ENCODE measurements around the gene HSPBP1. TPM values are rescaled to one million over a fixed set of nuclear protein-coding genes. Genes with fewer than 3 reads are reported as not detected.
A peak's percentile ranks its signal among the peaks of the same experiment; 100 is the strongest.

The HSPBP1 gene
- total and polyA plus RNA-seq, 4 donors = 19.3 to 62.2 (median 51.7) TPM

DNA sequence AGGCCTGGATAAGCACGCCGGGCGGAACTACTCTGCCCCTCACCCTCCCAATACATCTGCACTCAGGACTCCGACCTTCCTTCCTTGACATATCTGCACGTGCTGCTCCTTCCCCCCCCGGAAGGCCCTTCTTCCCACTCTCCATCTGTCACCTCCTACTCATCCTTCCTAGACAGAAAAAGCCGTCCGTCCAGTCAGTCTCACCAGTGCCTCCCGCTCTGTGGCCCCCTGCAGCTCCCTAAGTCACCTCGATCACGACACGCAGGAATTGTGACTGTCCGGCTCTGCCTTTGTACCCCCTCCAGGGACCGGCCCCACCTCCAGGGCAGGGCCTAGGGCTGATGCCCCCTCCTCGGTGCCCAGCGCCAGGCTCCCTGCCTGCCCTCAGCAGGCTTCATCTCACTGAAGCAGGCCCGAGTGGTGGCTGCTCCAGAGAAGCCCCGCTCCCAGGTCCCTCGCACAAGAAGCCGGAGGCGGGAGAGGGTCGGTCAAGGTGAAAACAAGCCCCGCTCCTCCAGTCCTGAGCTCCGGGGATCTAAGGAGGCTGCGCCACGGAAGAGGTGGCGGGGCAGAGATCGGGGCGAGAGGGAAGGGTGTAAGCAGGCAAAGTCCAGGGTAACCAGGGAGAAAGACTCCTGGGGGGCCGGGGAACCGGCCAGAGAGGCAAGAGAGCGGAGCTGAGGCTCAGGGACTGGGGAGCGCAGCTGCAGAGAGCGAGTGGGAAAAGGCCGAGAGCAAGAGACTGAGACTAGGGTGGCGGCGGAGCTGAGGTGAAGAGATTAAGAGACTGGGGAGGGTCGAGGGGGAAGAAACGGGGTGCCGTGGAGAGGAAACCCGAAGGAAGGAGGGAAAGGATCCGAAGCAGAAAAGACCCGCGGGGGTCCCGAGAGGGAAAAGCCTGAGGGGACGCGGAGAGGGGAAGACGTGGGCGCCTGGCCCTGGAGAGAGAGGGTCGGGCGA is 22.2 kb downstream of the HSPBP1 start:
- TF ChIP-seq, protein P1, sequence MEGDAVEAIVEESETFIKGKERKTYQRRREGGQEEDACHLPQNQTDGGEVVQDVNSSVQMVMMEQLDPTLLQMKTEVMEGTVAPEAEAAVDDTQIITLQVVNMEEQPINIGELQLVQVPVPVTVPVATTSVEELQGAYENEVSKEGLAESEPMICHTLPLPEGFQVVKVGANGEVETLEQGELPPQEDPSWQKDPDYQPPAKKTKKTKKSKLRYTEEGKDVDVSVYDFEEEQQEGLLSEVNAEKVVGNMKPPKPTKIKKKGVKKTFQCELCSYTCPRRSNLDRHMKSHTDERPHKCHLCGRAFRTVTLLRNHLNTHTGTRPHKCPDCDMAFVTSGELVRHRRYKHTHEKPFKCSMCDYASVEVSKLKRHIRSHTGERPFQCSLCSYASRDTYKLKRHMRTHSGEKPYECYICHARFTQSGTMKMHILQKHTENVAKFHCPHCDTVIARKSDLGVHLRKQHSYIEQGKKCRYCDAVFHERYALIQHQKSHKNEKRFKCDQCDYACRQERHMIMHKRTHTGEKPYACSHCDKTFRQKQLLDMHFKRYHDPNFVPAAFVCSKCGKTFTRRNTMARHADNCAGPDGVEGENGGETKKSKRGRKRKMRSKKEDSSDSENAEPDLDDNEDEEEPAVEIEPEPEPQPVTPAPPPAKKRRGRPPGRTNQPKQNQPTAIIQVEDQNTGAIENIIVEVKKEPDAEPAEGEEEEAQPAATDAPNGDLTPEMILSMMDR (IDR thresholded peaks at IDR 0.05; ENCODE audit: control extremely low read depth, extremely low read depth) = no peak
- Histone ChIP-seq H3K9ac (ENCODE audit: insufficient read depth in 1 of 2, low read length in 2 of 2) (peak overlapping the region; percentile 37 to 53), H3K4me3 (peak overlapping the region; percentile 96), H3K27me3 (ENCODE audit: control insufficient read depth in 3 of 3, insufficient read depth in 3 of 3, low read length in 2 of 3) (no peaks in the 10 kb centered on the region), H3K9me3 (ENCODE audit: control insufficient read depth in 4 of 4, insufficient read depth in 3 of 4, low read length in 3 of 4) (no peaks in the 10 kb centered on the region), H3K4me1 (ENCODE audit: control insufficient read depth in 5 of 5, insufficient read depth in 5 of 5, low read length in 5 of 5) (peaks cover 9 to 39% (median 15%) of the 10 kb centered on the region in 5 donors), H3K36me3 (ENCODE audit: control insufficient read depth in 4 of 4, insufficient read depth in 4 of 4, low read length in 4 of 4) (peaks cover 0 to 6% (median 1%) of the 10 kb centered on the region in 4 donors), H3K27ac (ENCODE audit: low read depth in 1 of 2, low read length in 1 of 2) (peak overlapping the region; percentile 17 to 86)
- no peak for ATAC-seq (ENCODE audit: insufficient read depth, low FRiP score)
- WGBS, 2 donors = 1 to 2% methylated on average over 47 to 51 of the region's 51 CpGs
- DNase-seq = no peak

DNA sequence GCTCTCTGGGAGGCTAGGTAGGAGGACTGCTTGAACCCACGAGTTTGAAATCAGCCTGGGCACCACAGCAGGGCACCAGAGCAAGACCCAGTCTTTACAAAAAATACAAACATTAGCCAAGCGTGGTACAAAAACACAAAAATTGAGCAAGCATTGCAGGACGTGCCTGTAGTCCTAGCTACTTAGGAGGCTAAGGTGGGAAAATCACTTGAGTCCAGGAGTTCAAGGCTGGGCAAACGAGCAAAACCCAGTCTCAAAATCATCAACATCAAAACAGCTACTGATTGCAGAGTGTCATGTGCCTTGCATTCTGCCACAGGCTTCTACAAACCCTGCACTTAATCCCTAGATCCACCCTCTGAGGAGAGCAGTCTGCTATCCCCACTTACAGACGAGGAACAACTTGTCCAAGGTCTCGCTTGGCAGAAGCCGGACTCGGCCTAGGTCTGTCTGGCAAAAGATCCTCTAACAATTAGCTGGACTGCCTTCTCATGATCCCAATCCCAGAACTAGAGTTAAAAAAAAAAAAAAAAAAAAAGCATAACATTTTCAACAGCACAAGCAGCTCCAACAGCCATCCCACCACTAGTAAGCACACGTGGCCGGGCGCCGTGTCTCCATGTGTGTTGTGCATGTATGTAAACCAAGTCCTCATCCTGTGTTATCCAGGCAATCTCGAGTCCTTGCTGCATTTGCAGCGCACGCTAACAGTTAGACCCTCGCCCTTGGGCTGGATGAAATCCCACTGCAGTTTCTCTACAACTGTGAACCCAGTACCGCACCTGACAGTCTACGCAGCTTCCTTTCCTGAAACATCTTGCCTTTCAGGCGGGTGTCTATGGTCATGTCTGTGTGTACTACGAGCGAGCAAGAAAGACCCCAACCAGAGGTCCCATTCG is 23.1 kb downstream of the HSPBP1 start:
- H3K4me1 ChIP-seq (ENCODE audit: control insufficient read depth in 5 of 5, insufficient read depth in 5 of 5, low read length in 5 of 5) = peaks cover 9 to 39% (median 15%) of the 10 kb centered on the region in 5 donors
- no peak for ATAC-seq (ENCODE audit: insufficient read depth, low FRiP score)
- WGBS, 2 donors = 34 to 43% methylated on average over 22 of the region's 22 CpGs

DNA sequence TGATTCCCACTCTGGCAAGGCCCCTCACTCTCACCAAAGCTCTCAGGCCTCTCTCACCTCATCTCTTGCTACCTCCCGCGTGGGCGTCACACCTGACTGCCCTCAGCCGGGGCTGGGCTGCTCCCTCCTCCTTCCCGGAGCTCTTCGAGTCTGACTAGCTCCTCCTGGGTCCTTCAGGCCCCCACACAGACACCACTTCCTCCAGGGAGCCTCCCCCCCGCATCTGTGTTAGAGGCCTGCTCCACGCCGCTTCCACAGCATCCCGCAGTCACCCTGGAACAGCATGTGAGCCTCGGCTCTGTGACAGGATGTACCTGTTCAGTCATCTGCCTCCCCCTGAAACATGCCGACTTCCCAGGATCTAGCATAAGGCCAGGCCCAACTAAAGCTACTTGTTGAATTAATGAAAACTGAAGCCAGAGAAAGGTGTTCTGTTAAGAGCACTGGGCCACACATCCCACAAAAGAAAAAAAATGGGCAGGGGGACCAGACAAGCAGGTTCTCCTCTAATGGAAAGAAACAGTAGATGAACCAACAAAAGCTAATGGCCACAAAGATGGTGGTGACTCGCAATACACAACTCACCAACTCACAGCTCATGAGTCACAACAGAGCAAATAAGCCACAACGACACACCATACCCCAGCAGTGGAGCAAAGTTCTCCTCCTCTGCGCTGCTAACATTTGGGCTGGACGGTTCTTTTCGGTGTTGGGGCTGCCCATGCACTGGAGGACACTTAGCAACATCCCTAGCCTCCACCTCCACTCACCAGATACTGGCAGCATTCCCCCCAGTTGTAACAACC is 24.1 kb downstream of the HSPBP1 start:
- 35 to 49% methylated on average over 17 of the region's 17 CpGs for WGBS, 2 donors
- no peaks in the 10 kb centered on the region for H3K9me3 ChIP-seq (ENCODE audit: control insufficient read depth in 4 of 4, insufficient read depth in 3 of 4, low read length in 3 of 4)
- H3K4me3 ChIP-seq = no peak overlapping the region
- H3K27me3 ChIP-seq (ENCODE audit: control insufficient read depth in 3 of 3, insufficient read depth in 3 of 3, low read length in 2 of 3) = no peaks in the 10 kb centered on the region
- ATAC-seq (ENCODE audit: insufficient read depth, low FRiP score) (no peak), DNase-seq (no peak)
- H3K36me3 ChIP-seq (ENCODE audit: control insufficient read depth in 4 of 4, insufficient read depth in 4 of 4, low read length in 4 of 4) = peaks cover 0 to 11% (median 3%) of the 10 kb centered on the region in 4 donors
- TF ChIP-seq, protein P1 (IDR thresholded peaks at IDR 0.05; ENCODE audit: control extremely low read depth, extremely low read depth) = no peak
- no peak overlapping the region for H3K9ac ChIP-seq (ENCODE audit: insufficient read depth in 1 of 2, low read length in 2 of 2)
- peak overlapping the region in 1 of 2 donors; percentile 51 for H3K27ac ChIP-seq (ENCODE audit: low read depth in 1 of 2, low read length in 1 of 2)
- H3K4me1 ChIP-seq (ENCODE audit: control insufficient read depth in 5 of 5, insufficient read depth in 5 of 5, low read length in 5 of 5) = peaks cover 9 to 39% (median 15%) of the 10 kb centered on the region in 5 donors

More for the DNA sequence above, 23.1 kb downstream of the HSPBP1 start:
- TF ChIP-seq, protein P1 (IDR thresholded peaks at IDR 0.05; ENCODE audit: control extremely low read depth, extremely low read depth) = no peak
- H3K9me3 ChIP-seq (ENCODE audit: control insufficient read depth in 4 of 4, insufficient read depth in 3 of 4, low read length in 3 of 4) = no peaks in the 10 kb centered on the region
- H3K4me3 ChIP-seq = peak overlapping the region; percentile 96
- no peak for DNase-seq
- no peaks in the 10 kb centered on the region for H3K27me3 ChIP-seq (ENCODE audit: control insufficient read depth in 3 of 3, insufficient read depth in 3 of 3, low read length in 2 of 3)
- H3K9ac ChIP-seq (ENCODE audit: insufficient read depth in 1 of 2, low read length in 2 of 2) = peak overlapping the region in 1 of 2 donors; percentile 46
- peaks cover 0 to 6% (median 2%) of the 10 kb centered on the region in 4 donors for H3K36me3 ChIP-seq (ENCODE audit: control insufficient read depth in 4 of 4, insufficient read depth in 4 of 4, low read length in 4 of 4)
- no peak overlapping the region for H3K27ac ChIP-seq (ENCODE audit: low read depth in 1 of 2, low read length in 1 of 2)
